ENCODE measurements around the gene KMT2C.

- TF ChIP-seq EGR1 (IDR thresholded peaks at IDR 0.05) (no peak), TAF1 (IDR thresholded peaks at IDR 0.05; ENCODE audit: low read depth) (no peak), MAX (IDR thresholded peaks at IDR 0.05) (no peak), TCF12 (IDR thresholded peaks at IDR 0.05; ENCODE audit: low read depth) (no peak), RAD21 (IDR thresholded peaks at IDR 0.05; ENCODE audit: low read depth) (no peak), ZBTB7A (IDR thresholded peaks at IDR 0.05; ENCODE audit: low read depth) (no peak), CREB1 (IDR thresholded peaks at IDR 0.05; ENCODE audit: low read depth) (no peak), CEBPB (IDR thresholded peaks at IDR 0.05) (no peak), EP300 (IDR thresholded peaks at IDR 0.05; ENCODE audit: borderline replicate concordance) (no peak), NFIC (IDR thresholded peaks at IDR 0.05) (no peak)
These were observed 99.8 kb downstream of the KMT2C start for GRCh38 chr7:152335900-152336571.
